Posterior vena cava (tissue), 2 donors: ENCODE data around the gene AANAT. TPM values are rescaled to one million over a fixed set of nuclear protein-coding genes. Genes with fewer than 3 reads are reported as not detected.

Source experiments
- DNase-seq: peaks from one replicate; pipeline ENCODE4 v3.0.0-alpha.2; 2020; ENCODE audit warnings: low spot score
- intact Hi-C, 2 donors: fragments of 100-400 bp; cut with DNase I; formaldehyde crosslinking; loops; one replicate each; pipeline versions ENCODE4 v1.14.1 to v1.14.2; 2022 to 2023
- total RNA-seq, 2 donors: library from RNA; stranded (reverse); fragmentation: NEBNext Ultra II Directional; extraction: Animal tissue kit (Norgen Biotek cat#: 25700); gene quantifications; one replicate each; pipeline ENCODE4 v1.2.1, GENCODE V29; 2021
- donor health status: DM: yes; HTN: yes; CAD: no.
- donor health status: DM: yes; HTN: yes; CAD: no.

AANAT gene
- total RNA-seq, 2 donors from 2014 or later = not detected

DNA sequence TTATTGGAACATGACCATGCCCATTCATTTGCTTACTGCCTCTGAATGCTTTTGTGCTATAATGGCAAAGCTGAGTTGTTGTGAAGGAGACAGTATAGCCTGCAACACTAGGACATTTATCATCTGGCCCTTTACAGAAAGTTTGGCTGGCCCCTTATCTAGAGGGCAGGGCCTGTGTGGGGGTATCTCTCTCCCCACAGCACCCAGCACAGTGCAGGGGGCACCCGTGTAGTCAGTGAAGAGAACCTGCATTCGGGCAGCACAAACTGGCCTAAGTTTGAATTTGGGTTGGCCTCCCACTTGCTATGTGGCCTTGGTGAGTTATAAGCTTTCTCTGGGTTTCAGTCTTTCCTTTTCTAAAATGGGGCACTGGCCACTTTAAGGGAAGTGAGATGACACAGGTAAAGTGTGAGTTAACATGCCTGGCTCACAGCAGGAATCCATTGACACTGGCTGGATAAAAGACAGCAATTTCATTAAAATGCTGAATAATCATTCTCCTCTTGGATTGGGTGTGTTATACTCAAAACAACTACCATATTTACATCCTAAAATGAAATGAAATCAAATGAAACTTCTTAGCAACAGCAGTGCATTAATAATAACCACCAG is 26.5 kb upstream of the AANAT start:
- intact Hi-C loops = no loop called here

DNA sequence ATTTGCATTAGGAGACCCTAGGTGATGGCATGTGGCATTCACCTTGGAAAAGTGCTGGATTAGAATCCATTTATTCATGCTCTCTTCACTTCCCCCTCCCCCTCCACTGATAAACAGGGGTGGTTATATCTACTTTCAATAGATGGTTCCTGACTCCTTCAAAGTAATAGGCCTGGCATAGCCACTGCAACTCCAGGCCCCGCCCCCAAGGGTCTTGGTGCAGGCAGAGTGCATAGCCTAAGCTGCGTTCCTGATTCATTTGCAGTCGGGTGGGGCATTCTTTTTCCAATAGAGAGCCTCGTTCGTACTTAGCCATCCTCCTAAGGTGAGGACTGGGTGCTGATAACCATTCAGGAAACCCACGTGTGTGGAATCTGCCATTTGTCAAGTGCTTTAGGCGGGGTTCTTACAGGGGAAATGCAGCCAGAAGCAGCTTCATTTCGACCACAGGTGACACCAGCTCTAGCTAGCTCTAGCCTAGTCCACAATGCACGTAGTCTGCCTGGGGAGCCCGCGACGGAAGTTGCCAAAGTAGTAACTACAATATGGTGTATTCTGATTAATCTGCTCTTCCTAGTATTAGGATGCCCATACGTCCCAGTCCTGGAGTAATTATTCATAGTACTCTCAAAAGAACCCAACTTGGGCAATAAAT is 25.6 kb upstream of the AANAT start:
- peak; percentile 40 for DNase-seq
- intact Hi-C loops = no loop called here

More for the DNA sequence above, 26.5 kb upstream of the AANAT start:
- peak; percentile 22 for DNase-seq

DNA sequence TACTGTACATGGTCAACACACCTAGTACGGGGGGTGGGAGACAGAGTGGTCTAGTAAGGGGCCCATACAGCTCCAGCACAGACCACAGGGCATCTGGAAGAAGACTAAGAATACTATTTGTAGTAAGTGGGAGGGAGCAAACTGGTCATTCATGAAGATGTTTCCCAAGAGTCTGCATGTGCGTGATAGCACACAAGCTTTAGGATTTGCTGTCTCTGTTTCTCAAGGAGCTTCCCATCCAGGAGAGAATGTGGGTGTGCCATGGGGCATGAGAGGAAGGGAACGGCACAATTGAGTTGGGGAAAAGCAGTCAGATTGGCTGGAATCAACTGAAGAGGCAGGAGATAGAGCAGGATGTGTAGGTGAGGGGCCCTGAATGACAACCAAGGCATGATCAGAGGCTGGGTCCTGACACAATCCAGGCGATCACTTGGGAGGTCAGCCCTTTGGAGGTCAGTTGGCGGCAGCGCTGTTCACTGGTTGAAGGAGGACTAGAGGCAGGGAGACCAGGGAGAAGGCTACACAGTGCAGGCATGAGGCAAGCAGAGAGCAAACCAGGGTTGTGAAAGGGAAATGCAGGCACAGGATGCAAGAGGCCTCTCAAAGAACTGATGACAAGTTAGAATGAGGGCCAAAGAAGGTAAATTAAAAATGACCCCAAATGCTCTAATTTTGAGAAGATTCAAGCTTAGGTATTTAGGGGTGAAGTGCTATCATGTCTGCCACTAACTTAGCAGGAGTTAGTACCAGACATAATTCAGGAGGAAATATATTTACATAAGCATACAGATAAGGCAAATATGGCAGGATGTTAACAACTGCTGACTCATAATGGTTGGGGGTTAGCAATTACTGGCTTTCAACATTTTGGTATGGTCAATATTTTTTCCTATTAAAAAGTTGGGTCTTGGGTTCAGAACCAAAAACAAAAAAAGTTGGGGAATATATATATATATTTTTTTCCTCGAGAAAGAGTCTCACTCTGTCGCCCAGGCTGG is 24.8 kb upstream of the AANAT start:
- DNase-seq = peak; percentile 62
- intact Hi-C loops = no loop called here

DNA sequence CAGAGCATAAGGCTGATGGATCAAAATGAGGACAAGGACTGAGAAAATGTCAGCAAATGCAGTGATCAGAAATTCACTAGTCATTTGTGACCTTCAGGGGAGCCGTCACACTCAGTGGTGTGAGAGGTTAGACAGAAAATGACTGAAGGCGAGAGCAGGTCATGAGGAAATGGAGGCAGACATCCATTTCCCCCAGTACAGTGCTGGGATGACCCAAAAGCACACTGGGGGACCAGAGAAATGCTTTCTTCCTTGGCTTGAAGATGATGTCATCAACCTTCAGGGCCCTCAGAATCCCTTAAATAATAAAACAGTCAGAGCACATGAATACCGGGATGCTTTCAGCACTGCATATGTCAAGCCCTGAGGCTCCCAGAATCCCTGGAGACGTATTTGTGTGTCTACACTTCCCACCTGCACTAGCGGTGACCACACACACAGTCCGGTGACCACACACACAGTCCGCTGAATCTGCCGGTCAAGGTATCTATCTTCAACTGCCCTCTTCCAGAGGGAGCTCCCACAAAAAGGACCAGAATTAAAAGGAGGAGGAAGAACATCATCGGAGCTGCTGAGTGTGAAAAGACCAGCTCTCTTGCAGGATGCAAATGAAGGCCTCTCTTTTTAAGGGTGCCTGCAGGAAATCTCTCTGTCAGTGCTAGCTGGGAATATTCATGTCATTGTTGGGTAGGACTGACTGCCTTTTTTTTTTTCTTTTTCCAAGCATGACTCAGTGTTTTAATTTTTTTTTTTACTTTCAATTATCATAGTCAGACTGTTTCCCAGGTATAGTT is 22.7 kb upstream of the AANAT start:
- peak; percentile 34 for DNase-seq
- intact Hi-C loops = no loop called here

GRCh38 chr17:76445697-76446448 is 21.5 kb upstream of the AANAT start:
- DNase-seq = peak; percentile 28
- intact Hi-C loops = no loop called here

- peak; percentile 26 for DNase-seq
- intact Hi-C loops = no loop called here
Measured at GRCh38 chr17:76446449-76447231, 20.8 kb upstream of the AANAT start.

- DNase-seq = peak; percentile 20
- intact Hi-C loops = no loop called here
Measured at GRCh38 chr17:76447931-76448652, 19.3 kb upstream of the AANAT start.

- peak; percentile 66 for DNase-seq
- intact Hi-C loops = no loop called here
Measured at GRCh38 chr17:76449126-76449525, 18.3 kb upstream of the AANAT start.

DNA sequence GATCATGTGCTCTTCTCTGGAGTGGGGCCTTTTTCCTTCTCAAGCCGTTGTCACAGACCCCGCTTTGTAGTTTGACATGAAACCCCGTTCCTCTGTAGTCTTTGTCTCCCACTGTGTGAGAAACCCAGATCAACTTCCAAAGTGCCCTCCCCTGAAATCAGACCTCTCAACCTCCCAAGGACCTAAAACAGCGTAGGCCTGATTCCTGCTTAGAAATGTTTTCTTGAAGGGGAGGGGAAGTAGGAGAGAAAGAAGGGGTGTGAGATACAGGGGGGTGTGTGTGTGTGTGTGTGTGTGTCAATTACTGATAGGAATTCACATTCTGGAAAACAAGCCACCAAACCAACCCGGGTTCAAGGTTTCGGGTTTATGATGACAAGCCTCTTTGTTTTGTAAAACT is 15.9 kb upstream of the AANAT start:
- DNase-seq = peak; percentile 9
- intact Hi-C loops = no loop called here

DNA sequence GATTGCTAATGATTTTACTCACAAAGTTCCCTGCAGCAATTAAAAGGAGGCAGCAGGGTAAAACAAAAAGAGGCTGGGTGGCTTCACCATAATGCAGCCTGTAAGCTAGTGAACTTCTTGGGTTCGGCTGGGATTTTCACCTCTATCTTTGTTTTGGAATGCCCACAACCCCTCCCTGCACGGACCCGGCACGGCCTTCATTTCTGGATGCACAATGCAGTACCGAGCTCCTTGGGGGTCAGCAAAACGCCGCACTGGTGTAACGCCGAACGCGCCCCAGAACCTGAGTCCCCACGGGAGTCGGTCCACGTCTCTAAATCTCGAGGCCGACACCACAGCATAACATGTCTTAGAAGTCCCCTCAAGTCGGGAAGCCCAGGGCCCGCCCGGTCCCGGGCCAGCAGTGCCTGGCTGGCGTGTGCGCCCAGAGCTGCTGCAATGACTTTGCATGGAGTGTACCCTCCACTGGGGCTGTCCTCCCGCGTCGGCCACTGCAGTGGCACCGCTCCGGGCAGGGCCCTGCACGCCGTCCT is 15.2 kb upstream of the AANAT start:
- peak; percentile 82 for DNase-seq
- intact Hi-C loops = no loop called here

GRCh38 chr17:76452660-76453430 is 14.6 kb upstream of the AANAT start, which contains the start of gene UBE2O:
UBE2O (minus strand) TSS chr17:76453152; CDS start chr17:76453141, 11 bp downstream.
- intact Hi-C loops = no loop called here

DNA sequence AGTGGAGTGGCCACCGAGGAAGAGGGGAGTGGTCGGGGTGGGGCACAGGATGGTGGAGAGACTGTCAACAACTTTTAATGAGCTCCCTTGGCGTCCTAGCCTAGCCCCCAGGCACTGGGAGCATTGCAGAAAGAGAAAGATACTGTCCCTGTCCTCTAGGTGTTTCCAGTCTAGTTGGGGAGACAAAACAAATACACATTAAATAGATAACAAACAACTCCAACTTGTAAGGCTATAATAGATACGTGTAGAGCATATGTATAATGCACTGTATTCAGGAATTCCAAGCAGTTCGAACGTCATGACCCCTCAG is 14.0 kb upstream of the AANAT start:
- no peak for DNase-seq
- intact Hi-C loops = no loop called here

More at GRCh38 chr17:76452660-76453430, 14.6 kb upstream of the AANAT start, which contains the start of gene UBE2O:
- DNase-seq = peak; percentile 97

- no peak for DNase-seq
- intact Hi-C loops = loop anchor here in 1 of 2 donors (5.0 kb wide), 1 partner anchor 178 kb away; no protein-coding TSS in a partner anchor
Measured at GRCh38 chr17:76458580-76459490, 8.6 kb upstream of the AANAT start.

GRCh38 chr17:76459674-76460073 is 7.7 kb upstream of the AANAT start:
- no peak for DNase-seq
- intact Hi-C loops = loop anchor here in 1 of 2 donors (5.0 kb wide), 1 partner anchor 178 kb away; no protein-coding TSS in a partner anchor
